ENCODE data around the gene PSPN. TPM values are rescaled to one million over a fixed set of nuclear protein-coding genes. Genes with fewer than 3 reads are reported as not detected.
"Not testable (repeated sequence)": the region's sequence is repeated elsewhere in the genome, so short reads cannot be mapped to it uniquely, and the experiment has no call there.

PSPN gene
- total and polyA plus RNA-seq, 4 donors, result 0.50 to 1.5 (median 1.1) TPM

DNA sequence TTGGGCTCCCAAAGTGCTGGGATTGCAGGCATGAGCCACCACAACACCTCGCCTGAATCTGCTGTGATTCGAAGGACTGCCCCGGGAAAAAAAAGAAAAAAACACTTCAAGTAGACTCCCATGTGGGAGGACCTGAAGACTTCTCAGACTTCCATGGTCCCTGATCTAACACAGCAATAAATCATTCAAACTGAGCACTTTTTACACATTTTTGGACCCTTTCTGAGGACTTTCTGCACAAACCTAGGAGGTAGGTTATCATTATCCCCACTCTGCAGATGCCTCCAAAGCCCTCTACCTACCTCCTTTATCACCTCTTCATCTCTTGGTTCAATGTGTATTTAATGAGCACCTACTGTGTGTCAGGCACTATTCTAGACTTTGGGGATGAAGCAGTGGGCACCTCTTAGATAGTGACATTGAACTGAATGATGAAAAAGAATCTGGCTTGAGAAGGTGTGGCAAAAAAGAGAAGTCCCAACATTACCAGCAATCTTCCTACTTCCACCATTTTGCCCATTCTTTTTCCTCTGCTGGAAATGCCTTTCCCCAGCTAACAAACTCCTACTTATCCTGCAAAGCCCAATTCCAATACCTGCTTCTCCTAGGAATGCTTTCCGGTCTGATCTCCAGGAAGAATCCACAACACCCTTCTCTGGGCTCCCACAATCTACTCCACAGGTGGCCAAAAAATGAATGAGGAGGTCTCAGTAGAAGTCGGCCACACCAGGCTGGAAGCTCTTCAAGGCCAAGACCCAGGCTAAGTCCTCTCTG is 16.0 kb downstream of the PSPN start:
- no peak overlapping the region for H3K4me3 ChIP-seq
- DNase-seq, result no peak
- no peak overlapping the region for H3K27ac ChIP-seq (ENCODE audit: low read depth in 1 of 2, low read length in 1 of 2)
- peaks cover 0 to 6% (median 5%) of the 10 kb centered on the region in 5 donors for H3K4me1 ChIP-seq (ENCODE audit: control insufficient read depth in 5 of 5, insufficient read depth in 5 of 5, low read length in 5 of 5)
- no peaks in the 10 kb centered on the region for H3K27me3 ChIP-seq (ENCODE audit: control insufficient read depth in 3 of 3, insufficient read depth in 3 of 3, low read length in 2 of 3)
- 89 to 90% methylated on average over 5 of the region's 5 CpGs for WGBS, 2 donors
- no peak overlapping the region for H3K9ac ChIP-seq (ENCODE audit: insufficient read depth in 1 of 2, low read length in 2 of 2)
- no peaks in the 10 kb centered on the region for H3K9me3 ChIP-seq (ENCODE audit: control insufficient read depth in 4 of 4, insufficient read depth in 3 of 4, low read length in 3 of 4)
- no peak for TF ChIP-seq CTCF (IDR thresholded peaks at IDR 0.05; ENCODE audit: control extremely low read depth, extremely low read depth)
- no peak for ATAC-seq (ENCODE audit: insufficient read depth, low FRiP score)
- peaks cover 0 to 7% (median 0%) of the 10 kb centered on the region in 4 donors for H3K36me3 ChIP-seq (ENCODE audit: control insufficient read depth in 4 of 4, insufficient read depth in 4 of 4, low read length in 4 of 4)

DNA sequence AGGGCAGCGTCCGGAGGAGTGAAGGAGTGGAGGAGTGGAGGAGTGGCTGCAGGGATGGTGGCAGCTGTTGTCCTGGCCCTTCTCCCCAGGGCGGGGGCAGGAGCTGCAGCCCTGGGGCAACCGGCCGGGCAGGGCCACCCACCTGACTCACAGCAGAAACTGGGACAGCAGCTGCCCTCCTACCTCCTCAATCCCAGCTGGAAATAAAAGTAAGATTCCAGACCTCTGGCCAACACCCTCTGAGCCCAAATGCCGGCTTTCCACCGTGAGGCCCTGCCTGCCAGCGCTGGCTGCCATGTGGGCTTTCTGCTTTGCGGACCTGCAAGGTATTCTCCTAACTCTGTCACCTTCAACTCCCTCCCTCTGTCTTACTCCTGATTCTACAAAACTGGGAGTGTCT is 17.7 kb downstream of the PSPN start:
- no peak for DNase-seq
- ATAC-seq (ENCODE audit: insufficient read depth, low FRiP score), result no peak
- H3K27me3 ChIP-seq (ENCODE audit: control insufficient read depth in 3 of 3, insufficient read depth in 3 of 3, low read length in 2 of 3), result no peaks in the 10 kb centered on the region
- H3K9ac ChIP-seq (ENCODE audit: insufficient read depth in 1 of 2, low read length in 2 of 2), result no peak overlapping the region
- H3K9me3 ChIP-seq (ENCODE audit: control insufficient read depth in 4 of 4, insufficient read depth in 3 of 4, low read length in 3 of 4), result no peaks in the 10 kb centered on the region
- 61 to 71% methylated on average over 9 of the region's 9 CpGs for WGBS, 2 donors
- TF ChIP-seq CTCF (IDR thresholded peaks at IDR 0.05; ENCODE audit: control extremely low read depth, extremely low read depth), result no peak
- no peak overlapping the region for H3K27ac ChIP-seq (ENCODE audit: low read depth in 1 of 2, low read length in 1 of 2)
- H3K4me1 ChIP-seq (ENCODE audit: control insufficient read depth in 5 of 5, insufficient read depth in 5 of 5, low read length in 5 of 5), result peaks cover 0 to 6% (median 5%) of the 10 kb centered on the region in 5 donors
- H3K4me3 ChIP-seq, result no peak overlapping the region
- no peaks in the 10 kb centered on the region for H3K36me3 ChIP-seq (ENCODE audit: control insufficient read depth in 4 of 4, insufficient read depth in 4 of 4, low read length in 4 of 4)

GRCh38 chr19:6357174-6357573 is 18.6 kb downstream of the PSPN start:
- WGBS, 2 donors, result 86 to 89% methylated on average over 14 of the region's 14 CpGs
- no peak overlapping the region for H3K27ac ChIP-seq (ENCODE audit: low read depth in 1 of 2, low read length in 1 of 2)
- H3K4me1 ChIP-seq (ENCODE audit: control insufficient read depth in 5 of 5, insufficient read depth in 5 of 5, low read length in 5 of 5), result peaks cover 0 to 1% (median 0%) of the 10 kb centered on the region in 5 donors
- DNase-seq (no peak), ATAC-seq (ENCODE audit: insufficient read depth, low FRiP score) (no peak)
- H3K4me3 ChIP-seq, result no peak overlapping the region
- no peaks in the 10 kb centered on the region for H3K27me3 ChIP-seq (ENCODE audit: control insufficient read depth in 3 of 3, insufficient read depth in 3 of 3, low read length in 2 of 3)
- H3K9me3 ChIP-seq (ENCODE audit: control insufficient read depth in 4 of 4, insufficient read depth in 3 of 4, low read length in 3 of 4), result no peaks in the 10 kb centered on the region
- TF ChIP-seq CTCF (IDR thresholded peaks at IDR 0.05; ENCODE audit: control extremely low read depth, extremely low read depth), result no peak
- H3K36me3 ChIP-seq (ENCODE audit: control insufficient read depth in 4 of 4, insufficient read depth in 4 of 4, low read length in 4 of 4), result no peaks in the 10 kb centered on the region
- no peak overlapping the region for H3K9ac ChIP-seq (ENCODE audit: insufficient read depth in 1 of 2, low read length in 2 of 2)

GRCh38 chr19:6355321-6356040 is 20.3 kb downstream of the PSPN start:
- not testable (repeated sequence) for H3K9me3 ChIP-seq (ENCODE audit: control insufficient read depth in 4 of 4, insufficient read depth in 3 of 4, low read length in 3 of 4); H3K9ac ChIP-seq (ENCODE audit: insufficient read depth in 1 of 2, low read length in 2 of 2); H3K4me3 ChIP-seq; H3K27me3 ChIP-seq (ENCODE audit: control insufficient read depth in 3 of 3, insufficient read depth in 3 of 3, low read length in 2 of 3); H3K36me3 ChIP-seq (ENCODE audit: control insufficient read depth in 4 of 4, insufficient read depth in 4 of 4, low read length in 4 of 4); DNase-seq; H3K27ac ChIP-seq (ENCODE audit: low read depth in 1 of 2, low read length in 1 of 2); ATAC-seq (ENCODE audit: insufficient read depth, low FRiP score); H3K4me1 ChIP-seq (ENCODE audit: control insufficient read depth in 5 of 5, insufficient read depth in 5 of 5, low read length in 5 of 5)
- 93 to 94% methylated on average over 23 to 38 of the region's 46 CpGs for WGBS, 2 donors

Data from lung (tissue), 12 donors.